Erythroblast (primary cell): ENCODE measurements around the gene AP2A1.

Experiments
- GATA1 ChIP-seq: IDR thresholded peaks from 2 replicates; pipeline ENCODE4 v1.6.1; 2011; ENCODE audit warnings: low read depth, mild to moderate bottlenecking, control low read depth, low read length, moderate library complexity
- POLR2A ChIP-seq: IDR thresholded peaks from 2 replicates; pipeline ENCODE4 v1.6.1; 2011; ENCODE audit warnings: mild to moderate bottlenecking, low read length

DNA sequence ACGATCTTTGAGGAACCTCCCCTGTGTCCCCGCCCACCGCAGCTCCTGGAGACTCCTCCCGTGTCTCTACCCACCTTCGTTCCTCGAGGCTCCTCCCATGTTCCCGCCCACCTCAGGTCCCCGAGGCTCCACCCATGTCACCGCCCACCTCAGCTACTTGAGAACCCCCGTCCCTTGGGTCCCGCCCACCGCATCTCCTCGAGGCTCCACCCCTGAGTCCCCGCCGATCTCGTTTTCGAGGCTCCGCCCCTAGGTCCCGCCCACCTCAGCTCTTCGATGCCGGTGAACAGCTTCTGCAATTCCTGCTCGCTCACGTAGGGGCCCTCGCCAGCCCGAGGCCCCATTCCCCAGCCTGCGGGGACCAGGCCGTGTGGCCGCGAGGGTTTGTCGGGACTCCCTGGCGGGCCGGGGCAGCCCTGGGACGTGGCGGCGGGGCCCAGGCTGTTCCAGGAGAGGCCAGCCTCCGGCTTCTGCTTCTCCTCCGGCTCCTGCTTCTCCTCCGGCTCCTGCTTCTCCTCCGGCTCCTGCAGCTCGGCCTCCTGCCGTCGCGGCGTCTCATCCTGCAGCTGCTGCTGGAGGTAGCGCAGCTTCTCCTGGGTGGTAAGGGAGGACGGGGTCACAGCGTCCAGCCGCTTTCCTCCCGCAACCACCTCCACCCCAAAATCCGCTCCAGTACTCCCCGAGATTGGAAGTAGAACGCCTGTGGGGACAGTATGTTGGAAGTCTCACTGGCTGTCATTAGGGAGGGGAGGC, 20.4 kb upstream of the AP2A1 start:
- TF ChIP-seq POLR2A (no peak), GATA1 (no peak)
